GM18499 (cell line): ENCODE measurements around the gene HMCN2.

ENCODE experiments used
- ATAC-seq: cut with Tn5 transposase; IDR thresholded peaks from one replicate; pipeline ENCODE4 v1.9.1; 2021; ENCODE audit warnings: moderate number of reproducible peaks; ENCODE audit not compliant: insufficient read depth, unreplicated experiment

Gene HMCN2

GRCh38 chr9:130458804-130459067 lies 193.2 kb downstream of the HMCN2 start:
- ATAC-seq: no peak

GRCh38 chr9:130459151-130459550 lies 193.6 kb downstream of the HMCN2 start:
- no peak for ATAC-seq

- no peak for ATAC-seq
Observed at GRCh38 chr9:130459941-130460669, 194.5 kb downstream of the HMCN2 start.

- no peak for ATAC-seq
Observed at GRCh38 chr9:130461218-130461630, 195.7 kb downstream of the HMCN2 start.

GRCh38 chr9:130461731-130462130 lies 196.2 kb downstream of the HMCN2 start:
- no peak for ATAC-seq

GRCh38 chr9:130462685-130463540 lies 197.4 kb downstream of the HMCN2 start:
- no peak for ATAC-seq

GRCh38 chr9:130463763-130464745 lies 198.5 kb downstream of the HMCN2 start:
- ATAC-seq: no peak

GRCh38 chr9:130465383-130466096 lies 200.0 kb downstream of the HMCN2 start:
- no peak for ATAC-seq

GRCh38 chr9:130466537-130467217 lies 201.1 kb downstream of the HMCN2 start:
- no peak for ATAC-seq

- no peak for ATAC-seq
Observed at GRCh38 chr9:130467316-130467715, 201.8 kb downstream of the HMCN2 start.

GRCh38 chr9:130468566-130468965 lies 203.0 kb downstream of the HMCN2 start:
- ATAC-seq: no peak

- no peak for ATAC-seq
Observed at GRCh38 chr9:130470269-130470668, 204.7 kb downstream of the HMCN2 start.

- no peak for ATAC-seq
Observed at GRCh38 chr9:130470950-130471349, 205.4 kb downstream of the HMCN2 start.

- ATAC-seq: no peak
Observed at GRCh38 chr9:130471411-130472183, 206.0 kb downstream of the HMCN2 start.

GRCh38 chr9:130472184-130472705 lies 206.7 kb downstream of the HMCN2 start:
- ATAC-seq: no peak

- no peak for ATAC-seq
Observed at GRCh38 chr9:130473009-130473408, 207.4 kb downstream of the HMCN2 start.

GRCh38 chr9:130473566-130473965 lies 208.0 kb downstream of the HMCN2 start:
- no peak for ATAC-seq

- ATAC-seq: no peak
Observed at GRCh38 chr9:130474106-130474505, 208.5 kb downstream of the HMCN2 start.
